Endometrial microvascular endothelial cells (primary cell): ENCODE data around the gene PBRM1. TPM values are rescaled to one million over a fixed set of nuclear protein-coding genes. Genes with fewer than 3 reads are reported as not detected.

Experiments used
- in situ Hi-C: cut with HindIII; loops from 2 replicates; pipeline ENCODE4 v1.10.0; 2017; ENCODE audit warnings: low sequenced_read_pairs, low pct_unique_long_range_greater_than_20kb; ENCODE audit errors: inconsistent ontology term
- total RNA-seq: library from RNA; depleted of rRNA; stranded (reverse); fragments of >200 nt; gene quantifications from one replicate; pipeline ENCODE4 v1.2.3, GENCODE V29; 2015; ENCODE audit errors: inconsistent ontology term

PBRM1 gene
- total RNA-seq, 1 donor from 2014 or later = 50.3 TPM

DNA sequence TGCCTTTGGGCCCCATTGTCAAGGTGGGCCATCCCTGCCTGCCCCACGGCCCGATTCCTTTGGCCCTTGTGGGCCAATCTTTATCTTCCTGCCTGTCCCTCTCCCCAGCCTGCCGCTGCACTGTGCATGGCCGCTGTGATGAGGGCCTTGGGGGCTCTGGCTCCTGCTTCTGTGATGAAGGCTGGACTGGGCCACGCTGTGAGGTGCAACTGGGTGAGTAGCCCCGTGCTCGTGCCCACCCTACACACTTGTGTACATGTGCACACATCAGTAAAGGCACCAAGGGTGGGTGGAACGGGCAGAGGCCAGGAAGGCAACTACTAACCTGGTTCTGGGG, 164.3 kb downstream of the PBRM1 start:
- in situ Hi-C loops = no loop called here

DNA sequence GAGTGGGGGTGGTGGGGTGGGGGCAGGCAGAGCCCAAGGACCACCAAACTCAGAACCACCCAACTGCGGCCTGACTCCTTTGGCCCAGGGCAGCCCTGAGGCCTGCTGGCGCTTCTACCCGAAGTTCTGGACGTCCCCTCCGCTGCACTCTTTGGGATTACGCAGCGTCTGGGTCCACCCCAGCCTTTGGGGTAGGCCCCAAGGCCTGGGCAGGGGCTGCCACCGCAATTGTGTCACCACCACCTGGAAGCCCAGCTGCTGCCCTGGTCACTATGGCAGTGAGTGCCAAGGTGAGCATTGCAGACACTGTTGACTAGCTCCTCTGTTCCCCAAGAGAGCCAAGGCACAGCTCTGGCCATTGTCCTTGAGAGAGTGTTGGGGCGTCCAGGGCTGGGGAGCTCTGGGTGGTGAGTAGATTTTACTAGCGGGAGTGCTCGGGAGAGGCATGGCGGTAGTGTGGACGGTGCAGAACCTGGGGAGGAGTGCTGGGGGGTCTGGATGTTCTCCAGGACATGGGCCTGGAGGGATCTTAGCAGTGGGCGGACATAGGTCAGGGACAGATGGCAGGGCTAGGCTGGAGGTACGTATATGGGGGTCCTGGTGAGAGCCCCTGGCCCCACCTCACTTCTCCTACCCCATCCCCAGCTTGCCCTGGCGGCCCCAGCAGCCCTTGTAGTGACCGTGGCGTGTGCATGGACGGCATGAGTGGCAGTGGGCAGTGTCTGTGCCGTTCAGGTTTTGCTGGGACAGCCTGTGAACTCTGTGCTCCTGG, 164.8 kb downstream of the PBRM1 start:
- in situ Hi-C loops = no loop called here

DNA sequence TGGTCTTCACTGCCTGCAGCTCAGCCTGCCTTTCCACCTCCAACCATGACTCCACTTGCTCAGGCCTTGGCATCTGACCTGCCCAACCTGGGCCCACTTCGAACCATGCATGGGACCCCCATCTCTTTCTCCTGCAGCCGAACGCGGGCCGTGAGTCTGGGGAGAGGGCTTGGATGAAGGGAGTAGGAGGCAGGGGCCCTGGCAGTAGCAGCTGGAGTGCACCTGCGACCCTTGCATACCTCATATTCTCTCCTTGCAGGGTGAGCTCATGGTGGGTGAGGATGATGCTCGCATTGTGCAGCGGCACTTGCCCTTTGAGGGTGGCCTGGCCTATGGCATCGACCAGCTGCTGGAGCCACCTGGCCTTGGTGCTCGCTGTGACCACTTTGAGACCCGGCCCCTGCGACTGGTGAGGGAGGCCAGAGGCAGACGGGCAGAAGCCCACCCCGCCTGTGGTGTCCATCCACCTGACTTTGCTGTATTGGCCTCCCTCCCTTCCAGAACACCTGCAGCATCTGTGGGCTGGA, 165.5 kb downstream of the PBRM1 start:
- in situ Hi-C loops = no loop called here

DNA sequence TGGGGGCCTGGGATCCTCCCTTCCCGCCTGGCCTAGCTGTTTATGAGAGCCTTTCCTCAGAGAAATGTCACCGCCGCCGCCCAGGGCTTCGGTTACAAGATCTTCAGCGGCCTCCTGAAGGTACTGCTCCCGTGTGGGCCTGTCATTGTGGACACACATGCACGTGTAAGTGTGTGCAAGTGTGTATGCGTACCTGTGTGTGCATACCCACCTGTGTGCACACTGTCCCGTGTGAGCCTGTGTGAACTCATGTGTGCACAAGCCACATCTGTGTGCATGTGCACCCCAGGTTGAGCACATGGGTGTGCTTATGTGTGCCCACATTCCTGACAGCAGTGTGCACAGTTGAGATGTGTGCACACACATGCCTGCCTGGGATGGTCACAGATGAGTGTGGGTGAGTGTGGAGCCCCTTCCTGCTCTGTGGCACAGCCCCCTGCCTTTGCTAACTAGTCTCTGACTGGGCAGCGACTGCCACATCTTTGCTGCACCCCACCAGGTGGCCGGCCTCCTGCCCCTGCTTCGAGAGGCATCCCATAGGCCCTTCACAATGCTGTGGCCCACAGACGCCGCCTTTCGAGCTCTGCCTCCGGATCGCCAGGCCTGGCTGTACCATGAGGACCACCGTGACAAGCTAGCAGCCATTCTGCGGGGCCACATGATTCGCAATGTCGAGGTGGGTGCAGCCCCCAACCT, 166.1 kb downstream of the PBRM1 start:
- in situ Hi-C loops = no loop called here

DNA sequence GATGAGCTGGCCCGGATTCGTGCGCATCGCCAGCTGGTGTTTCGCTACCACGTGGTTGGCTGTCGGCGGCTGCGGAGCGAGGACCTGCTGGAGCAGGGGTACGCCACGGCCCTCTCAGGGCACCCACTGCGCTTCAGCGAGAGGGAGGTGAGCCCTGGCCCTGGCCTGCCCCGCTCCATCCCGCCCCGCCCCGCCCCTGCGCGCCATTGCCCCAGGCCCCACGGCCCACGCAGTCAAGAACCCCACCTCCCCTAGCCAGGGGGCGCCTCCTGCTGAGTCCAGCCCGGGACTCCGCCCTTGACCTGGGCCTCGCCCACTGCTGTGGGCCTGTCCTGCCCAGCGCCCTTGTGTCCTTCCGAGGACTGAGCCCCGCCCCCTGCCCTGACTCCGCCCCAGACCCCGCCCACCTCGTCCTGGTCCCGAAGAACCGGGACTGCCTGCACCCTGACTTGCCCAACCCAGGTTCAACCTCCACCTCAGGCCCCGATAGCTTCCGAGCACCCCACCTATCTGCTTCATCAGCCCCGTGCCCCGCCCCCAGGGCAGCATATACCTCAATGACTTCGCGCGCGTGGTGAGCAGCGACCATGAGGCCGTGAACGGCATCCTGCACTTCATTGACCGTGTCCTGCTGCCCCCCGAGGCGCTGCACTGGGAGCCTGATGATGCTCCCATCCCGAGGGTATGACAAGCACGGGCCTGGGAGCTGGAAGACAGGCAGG, 166.8 kb downstream of the PBRM1 start:
- in situ Hi-C loops = no loop called here

DNA sequence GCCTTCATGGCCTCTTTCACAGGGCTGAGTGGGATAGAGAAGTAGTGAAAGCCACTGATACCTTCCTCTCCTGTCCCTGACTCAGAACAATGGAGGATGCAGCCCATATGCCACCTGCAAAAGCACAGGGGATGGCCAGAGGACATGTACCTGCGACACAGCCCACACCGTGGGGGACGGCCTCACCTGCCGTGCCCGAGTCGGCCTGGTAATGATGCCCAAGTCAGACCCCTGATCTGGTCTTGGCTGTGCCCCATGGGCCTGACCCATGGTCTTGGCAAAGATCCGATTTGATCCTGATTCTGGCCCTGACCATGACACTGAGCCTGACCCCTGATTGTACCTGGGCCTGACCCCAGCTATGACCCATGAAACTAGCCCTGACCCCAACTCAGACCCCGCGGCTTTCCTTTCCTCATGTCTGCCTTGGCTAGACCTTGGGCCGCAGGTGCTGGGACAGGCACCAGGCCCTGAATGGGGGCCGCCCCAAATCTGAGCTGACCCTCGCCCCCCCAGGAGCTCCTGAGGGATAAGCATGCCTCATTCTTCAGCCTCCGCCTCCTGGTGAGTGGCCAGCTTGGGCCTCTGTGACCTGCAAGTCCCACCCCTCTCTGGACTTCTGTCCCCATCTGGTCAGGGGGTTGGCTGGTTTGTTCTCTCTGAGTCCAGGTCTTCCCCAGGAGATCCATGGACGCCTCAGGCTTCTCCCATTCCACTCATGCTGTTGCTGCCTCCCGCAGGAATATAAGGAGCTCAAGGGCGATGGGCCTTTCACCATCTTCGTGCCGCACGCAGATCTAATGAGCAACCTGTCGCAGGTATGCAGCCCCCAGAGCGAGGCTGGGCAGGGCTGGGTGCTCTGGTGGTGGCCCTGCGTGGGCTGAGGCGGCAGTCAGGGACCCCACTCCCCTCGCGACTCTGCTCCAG, 167.7 kb downstream of the PBRM1 start:
- in situ Hi-C loops = no loop called here

DNA sequence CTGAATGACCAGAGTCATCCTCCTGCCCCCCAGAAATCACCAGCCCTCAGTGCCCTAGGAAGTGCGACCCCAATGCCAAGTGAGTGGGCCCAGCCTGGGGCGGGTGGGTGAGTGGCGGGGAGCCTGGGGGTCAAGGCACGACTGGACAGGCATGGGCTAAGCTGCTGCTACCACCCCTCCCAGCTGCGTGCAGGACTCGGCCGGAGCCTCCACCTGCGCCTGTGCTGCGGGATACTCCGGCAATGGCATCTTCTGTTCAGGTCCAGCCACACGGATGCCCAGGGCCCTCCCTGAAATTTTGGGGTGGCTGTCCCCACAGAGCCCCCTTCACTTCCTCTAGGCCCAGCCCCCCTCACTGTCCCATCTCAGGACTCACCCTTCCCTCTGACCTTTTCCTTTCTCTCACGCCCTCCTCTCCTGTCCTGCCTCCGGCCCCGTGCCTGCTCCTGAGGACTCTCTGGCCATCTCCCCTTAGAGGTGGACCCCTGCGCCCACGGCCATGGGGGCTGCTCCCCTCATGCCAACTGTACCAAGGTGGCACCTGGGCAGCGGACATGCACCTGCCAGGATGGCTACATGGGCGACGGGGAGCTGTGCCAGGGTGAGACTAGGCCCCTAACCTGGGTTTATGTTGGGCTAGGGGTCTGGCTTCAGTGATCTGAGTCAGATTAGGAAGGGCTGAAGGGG, 169.1 kb downstream of the PBRM1 start:
- in situ Hi-C loops = no loop called here

DNA sequence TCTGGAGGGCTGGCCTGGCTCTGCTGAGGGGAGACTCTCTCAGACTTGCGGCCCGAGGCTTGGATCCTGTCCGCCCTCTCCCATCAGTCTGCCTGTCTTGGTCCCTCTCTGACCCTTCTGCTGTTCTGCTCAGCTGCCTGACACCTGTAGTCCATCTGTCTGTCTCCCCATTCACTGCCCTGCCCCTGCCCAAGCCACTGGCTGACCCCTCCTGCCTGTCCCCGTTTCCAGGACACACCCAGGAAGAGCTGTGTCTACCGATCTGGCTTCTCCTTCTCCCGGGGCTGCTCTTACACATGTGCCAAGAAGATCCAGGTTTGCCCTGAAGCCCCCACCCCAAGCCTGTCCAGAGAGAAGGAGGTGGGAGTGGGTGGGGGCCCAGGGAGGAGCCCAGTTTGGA, 170.5 kb downstream of the PBRM1 start:
- in situ Hi-C loops = no loop called here

DNA sequence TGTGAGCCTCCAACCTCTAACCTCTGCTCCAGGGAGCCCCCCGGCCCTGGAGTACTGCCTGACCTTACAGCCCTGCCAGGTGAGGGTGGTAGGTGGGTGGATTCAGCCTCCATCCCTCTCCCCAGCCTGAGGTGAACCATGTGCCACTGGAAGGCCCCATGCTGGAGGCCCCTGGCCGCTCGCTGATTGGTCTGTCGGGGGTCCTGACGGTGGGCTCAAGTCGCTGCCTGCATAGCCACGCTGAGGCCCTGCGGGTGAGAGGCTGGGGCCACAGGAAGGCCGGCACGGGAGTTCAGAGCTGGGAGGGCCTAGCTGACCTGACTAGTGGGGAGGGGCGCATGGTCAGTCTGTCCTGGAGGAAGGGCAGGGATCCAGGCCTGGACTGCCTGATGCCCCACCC, 171.1 kb downstream of the PBRM1 start:
- in situ Hi-C loops = no loop called here

DNA sequence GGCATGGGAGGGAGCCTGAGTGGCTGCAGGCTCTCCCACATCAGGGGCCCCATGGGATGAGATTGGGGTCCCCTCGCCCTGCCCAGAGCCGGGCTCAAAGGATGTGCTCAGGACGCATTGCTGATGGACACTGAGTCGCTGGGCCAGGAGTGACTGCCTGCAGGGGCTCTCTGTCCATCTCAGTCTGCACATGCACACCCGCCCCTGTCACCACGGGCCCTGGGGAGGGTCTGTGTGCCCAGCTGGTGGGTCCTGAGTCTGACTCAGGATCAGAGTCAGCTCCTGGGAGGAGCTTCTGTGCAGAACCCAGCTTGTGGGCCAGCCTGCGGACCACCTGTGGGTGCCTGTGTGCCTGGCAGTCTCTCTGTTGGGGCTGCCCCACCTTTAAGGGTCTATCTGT, 172.4 kb downstream of the PBRM1 start:
- in situ Hi-C loops = no loop called here

DNA sequence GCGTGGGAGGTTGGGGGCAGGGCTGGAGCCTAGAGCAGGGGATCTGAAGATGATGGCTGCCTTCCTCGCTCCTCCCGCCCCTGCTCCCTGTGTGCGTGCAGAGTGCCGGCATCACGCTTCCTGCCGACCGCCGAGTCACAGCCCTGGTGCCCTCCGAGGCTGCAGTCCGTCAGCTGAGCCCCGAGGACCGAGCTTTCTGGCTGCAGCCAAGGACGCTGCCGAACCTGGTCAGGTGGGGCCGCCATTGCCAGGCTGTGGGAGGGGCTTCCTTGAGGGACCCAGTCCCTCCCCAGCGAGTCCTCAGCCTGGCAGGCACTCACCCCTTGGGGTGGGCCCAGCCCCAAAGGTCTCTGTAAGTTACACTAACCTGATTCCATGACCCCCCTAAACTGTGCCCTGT, 173.0 kb downstream of the PBRM1 start:
- in situ Hi-C loops = no loop called here

DNA sequence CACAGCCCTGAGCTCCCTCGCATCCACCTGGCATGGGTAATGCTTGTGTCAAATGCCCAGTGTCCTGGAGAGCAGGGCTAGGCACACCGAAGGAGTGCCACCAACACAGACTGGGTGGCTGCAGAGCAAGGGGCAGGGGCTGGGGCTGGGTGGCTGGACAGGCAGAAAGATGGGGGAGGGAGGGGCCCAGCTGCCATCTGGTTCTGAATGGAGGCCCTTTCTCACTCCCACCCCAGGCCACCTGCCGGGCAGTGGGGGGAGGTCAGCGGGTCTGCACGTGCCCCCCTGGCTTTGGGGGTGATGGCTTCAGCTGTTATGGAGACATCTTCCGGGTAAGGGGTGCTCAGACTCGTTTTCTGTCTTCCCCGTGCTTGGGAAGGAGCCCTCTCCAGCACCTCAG, 173.6 kb downstream of the PBRM1 start:
- in situ Hi-C loops = no loop called here

DNA sequence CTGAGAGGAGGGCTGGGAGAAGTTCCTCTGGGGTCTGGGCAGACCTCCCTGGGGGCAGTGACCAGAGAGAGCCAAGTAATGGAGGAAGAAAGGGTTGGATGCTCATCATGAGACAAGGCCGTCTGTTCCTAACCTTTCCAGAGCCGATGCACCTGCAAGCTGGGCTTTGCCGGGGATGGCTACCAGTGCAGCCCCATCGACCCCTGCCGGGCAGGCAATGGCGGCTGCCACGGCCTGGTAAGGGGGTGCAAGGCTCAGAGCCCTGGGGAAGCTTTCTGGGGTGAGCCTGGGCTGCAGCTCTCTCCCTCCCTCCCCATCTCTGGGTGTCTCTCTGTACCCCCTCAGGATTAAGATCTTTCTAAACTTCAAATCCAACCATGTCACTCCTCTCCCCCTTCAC, 174.2 kb downstream of the PBRM1 start:
- in situ Hi-C loops = no loop called here

DNA sequence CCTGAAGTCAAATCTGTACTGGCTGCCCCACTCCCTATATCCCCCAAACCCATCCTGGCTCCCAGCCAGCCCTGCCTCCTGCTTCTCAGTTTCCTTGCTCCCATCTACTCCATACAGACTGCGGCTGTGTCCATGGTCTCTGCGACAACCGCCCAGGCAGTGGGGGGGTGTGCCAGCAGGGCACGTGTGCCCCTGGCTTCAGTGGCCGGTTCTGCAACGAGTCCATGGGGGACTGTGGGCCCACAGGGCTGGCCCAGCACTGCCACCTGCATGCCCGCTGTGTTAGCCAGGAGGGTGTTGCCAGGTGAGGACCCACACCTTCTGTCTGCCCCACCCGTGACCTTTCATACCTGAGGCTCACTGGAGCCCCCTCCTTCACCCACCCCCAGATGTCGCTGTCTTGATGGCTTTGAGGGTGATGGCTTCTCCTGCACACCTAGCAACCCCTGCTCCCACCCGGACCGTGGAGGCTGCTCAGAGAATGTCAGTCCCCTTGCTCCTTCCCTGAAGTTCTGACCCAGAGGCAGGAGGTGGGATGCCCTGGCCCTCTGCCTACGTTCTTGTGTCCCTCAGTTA, 175.9 kb downstream of the PBRM1 start:
- in situ Hi-C loops = no loop called here

DNA sequence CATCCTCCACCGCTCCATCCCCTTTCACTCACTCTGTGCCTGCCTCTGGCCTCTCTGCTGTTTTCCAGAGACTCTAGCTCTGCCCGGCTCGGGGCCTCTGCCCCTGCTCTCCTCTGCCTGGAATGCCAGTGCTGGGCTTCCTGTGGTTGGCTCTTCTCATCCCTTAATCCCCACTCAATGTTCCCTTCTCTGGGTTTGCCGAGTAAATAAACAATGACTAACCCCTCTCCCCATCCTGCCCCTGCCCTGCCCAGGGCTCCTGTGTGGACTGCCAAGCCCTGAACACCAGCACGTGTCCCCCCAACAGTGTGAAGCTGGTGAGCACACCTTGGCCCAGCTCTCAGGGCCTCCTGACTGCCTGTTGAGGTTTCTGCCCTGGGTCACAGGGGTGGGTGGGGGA, 178.4 kb downstream of the PBRM1 start:
- in situ Hi-C loops = no loop called here

DNA sequence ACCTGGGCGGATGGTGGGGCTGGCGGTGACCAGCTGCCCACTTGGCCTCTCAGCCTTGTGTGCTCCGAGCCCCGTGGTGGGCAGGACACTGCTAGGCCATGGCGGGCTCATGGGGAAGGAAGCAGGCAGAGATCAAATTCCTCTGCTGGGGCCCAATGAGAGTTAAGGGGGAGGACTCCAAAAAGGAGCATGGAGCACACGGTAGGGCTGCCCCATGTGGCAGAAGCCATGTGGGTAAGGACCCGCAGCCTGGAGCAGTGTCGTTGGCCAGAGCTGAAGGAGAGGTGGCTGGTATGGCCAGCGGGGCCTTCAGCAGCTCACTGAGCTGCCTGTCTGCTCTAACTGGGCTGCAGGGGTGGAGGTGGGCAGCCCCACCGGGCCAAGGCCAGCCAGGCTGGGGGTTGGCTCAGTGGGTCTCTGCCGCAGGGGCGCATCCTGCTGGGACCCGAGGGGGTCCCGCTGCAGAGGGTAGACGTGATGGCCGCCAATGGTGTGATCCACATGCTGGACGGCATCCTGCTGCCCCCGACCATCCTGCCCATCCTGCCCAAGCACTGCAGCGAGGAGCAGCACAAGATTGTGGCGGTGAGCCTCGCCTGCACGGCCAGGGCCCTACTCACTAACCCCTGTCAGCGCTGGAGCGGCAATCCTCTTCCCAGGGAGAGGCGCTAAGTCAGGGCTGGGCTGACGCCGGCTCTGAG, 179.3 kb downstream of the PBRM1 start:
- in situ Hi-C loops = no loop called here

DNA sequence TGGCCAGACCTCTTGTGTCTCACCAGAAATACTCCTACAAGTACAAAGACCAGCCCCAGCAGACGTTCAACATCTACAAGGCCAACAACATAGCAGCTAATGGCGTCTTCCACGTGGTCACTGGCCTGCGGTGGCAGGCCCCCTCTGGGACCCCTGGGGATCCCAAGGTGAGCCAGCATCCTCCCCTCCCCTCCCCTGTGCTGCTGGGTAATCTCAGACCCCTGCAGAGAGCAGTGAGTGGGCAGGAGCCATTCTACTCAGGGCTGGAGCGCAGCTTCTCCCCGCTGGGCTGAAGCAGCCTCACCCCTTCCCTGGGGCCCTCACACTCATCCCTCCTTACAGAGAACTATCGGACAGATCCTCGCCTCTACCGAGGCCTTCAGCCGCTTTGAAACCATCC, 180.7 kb downstream of the PBRM1 start:
- in situ Hi-C loops = no loop called here
